Left hindlimb (tissue), 1 donor: ENCODE data around the gene PADI4.

Experiments used
- DNase-seq: peaks from one replicate; pipeline ENCODE4 v3.0.0-alpha.2; 2018

PADI4 gene, protein sequence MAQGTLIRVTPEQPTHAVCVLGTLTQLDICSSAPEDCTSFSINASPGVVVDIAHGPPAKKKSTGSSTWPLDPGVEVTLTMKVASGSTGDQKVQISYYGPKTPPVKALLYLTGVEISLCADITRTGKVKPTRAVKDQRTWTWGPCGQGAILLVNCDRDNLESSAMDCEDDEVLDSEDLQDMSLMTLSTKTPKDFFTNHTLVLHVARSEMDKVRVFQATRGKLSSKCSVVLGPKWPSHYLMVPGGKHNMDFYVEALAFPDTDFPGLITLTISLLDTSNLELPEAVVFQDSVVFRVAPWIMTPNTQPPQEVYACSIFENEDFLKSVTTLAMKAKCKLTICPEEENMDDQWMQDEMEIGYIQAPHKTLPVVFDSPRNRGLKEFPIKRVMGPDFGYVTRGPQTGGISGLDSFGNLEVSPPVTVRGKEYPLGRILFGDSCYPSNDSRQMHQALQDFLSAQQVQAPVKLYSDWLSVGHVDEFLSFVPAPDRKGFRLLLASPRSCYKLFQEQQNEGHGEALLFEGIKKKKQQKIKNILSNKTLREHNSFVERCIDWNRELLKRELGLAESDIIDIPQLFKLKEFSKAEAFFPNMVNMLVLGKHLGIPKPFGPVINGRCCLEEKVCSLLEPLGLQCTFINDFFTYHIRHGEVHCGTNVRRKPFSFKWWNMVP

DNA sequence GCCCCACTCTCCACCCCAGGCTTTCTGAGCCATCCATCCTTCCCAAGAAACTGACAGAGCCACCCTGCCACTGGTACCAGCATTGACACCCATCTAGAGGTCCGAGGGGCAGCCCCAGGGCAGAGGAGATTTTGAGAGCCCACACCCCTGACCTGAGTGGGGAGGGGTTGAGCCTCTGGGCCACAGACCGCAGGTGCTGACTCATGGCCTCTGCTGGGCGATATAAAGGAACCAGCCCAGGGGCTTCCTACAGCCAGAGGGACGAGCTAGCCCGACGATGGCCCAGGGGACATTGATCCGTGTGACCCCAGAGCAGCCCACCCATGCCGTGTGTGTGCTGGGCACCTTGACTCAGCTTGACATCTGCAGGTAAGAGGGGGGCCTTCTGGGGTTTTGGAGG, at the start of gene PADI4:
PADI4 (plus strand) TSS at position 252 of the 400 bp plus-strand sequence; CDS start at position 278, 26 bp downstream.
- DNase-seq = no peak

DNA sequence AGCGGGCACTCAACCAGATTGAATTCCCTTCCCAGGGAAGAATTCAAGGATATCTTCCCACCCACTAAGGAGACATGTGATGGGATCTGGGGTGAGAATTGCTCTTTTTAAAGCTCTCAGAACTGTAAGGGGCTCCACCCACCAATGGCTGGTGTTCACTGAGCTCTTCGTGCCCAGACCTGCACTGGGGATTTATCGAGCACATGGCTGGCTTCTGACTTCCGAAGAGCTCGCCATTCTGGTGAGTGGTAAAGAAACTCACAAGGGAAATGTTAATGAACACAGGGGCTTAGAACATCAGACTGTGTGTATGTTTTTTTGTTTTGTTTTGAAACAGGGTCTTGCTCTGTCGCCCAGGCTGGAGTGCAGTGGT, 49.3 kb upstream of the PADI4 start:
- no peak for DNase-seq

DNA sequence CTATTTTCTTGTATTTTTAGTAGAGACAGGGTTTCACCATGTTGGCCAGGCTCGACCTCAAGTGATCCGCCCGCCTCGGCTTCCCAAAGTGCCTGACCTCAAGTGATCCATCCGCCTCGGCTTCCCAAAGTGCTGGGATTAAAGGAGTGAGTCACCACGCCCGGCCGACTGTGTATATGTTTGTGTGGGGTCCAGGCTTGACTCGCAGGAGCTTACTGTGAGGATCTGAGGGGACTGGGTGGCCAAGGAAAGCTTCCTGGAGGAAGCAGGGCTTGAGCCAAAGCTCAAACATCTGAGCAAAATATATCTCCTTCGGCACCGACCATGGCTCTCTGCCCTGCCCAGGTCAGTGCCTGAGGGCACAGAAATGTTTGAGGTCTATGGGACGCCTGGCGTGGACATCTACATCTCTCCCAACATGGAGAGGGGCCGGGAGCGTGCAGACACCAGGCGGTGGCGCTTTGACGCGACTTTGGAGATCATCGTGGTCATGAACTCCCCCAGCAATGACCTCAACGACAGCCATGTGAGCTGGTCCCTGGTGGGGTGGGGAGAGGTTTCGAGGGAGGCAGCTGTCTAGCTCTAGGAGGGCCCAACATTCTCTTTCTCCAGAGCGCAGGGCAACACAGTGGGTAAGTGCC, 48.6 kb upstream of the PADI4 start:
- DNase-seq = no peak

DNA sequence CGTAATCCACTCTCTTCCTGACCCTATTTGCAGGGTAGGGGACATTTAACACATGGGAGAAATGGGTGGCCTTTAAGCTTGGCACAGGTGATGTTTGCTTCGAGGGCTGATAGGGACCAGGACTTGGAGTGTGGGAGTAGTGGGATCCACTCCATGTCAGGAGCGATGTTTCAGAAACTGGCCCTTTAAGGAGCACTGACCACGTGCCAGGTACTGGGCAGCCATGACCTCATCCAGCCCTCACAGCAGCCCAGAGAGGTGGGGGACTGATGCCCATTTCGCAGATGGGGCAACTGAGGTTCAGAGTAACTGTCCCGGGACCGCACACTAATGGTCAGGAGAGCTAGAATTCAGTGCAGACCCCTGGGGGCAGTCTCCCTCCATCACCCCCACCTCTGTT, 47.7 kb upstream of the PADI4 start:
- DNase-seq = no peak

DNA sequence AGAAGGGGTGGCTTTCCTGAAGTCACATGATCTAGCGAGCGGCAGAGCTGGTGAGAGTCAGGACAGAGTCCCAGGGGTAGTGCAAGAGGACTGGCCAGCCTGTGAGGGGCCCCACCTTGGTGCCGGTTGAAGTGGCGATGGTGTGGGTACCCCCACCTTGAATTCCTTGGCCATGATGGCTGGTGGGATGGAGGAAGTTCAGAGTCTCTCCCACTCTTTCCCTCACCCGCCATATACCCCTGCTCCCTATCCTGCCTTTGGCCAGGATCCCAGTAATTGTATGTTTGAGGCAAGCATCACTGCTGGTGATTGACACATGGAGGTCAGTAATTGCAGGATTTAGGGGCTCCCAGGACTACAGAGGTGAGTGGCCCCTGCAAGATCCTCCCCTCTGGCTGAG, 47.3 kb upstream of the PADI4 start:
- no peak for DNase-seq

DNA sequence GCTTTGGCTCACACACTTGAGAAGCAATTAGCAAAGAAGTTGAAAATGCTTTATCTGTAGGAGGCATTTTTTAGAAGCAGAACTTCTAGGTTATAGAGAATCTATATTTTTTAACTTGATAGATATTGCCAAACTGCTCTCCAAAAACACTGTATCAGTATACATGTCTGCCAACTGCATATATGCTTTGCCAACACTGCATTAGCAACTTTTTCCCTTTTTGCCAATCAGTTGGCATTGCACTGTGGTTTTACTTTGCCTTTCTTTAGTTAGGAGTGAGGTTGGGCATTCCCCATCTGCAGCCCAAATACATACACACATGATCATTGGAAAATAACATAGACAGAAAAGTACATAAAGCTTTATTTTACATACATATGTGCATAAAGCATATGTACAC, 44.1 kb upstream of the PADI4 start:
- no peak for DNase-seq

DNA sequence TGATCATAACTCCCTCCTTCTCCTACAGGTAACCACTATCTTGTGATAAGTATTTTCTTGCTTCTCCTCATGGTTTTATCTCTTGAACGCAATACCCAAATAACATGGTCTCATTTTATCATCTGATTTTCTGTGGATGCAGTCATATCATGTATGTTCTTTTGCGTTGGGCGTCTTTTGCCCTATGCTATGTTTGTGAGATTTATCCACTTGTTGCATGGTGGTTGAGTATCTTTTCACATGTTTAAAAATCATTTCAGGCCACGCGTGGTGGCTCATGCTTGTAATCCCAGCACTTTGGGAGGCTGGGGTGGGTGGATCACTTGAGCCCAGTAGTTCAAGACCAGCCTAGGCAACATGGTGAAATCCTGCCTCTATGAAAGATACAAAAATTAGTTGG, 43.5 kb upstream of the PADI4 start:
- DNase-seq = no peak

DNA sequence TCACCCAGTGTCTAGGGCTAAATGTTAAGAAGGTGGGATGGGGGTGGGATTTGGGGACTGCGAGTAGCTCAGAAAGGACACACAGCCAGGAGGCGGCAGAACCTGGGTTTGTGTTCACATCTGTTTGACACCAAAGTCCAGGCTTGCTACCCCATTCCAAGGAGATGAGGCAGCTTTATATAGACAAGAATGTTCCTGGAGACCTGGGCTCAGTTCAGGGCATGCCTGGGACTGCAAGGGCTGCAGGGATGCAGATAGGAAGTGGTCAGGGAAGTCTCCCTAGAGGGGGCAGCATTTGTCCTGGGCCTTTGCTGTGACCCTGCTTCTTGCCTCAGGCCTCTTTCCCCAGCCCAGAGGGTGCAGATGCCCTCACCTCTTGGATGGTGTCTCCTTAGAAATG, 42.8 kb upstream of the PADI4 start:
- DNase-seq = no peak

DNA sequence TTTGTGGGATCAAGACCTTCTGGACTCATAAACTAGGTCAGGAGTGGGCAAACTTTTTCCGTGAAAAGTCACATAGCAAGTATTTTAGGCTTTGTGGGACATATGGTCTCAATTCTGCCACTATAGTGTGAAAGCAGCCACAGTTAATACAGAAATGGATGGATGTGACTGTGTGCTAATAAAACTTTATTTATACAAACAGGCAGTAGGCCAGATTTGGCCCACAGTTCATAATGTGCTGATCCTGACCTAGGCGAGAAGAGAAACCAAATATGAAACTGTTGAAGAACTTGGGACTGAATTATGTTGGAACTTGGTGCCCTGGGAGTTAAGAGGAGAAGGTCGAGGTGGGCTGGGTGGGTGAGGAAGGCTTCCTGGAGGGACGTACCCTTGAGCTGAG, 42.0 kb upstream of the PADI4 start:
- DNase-seq = no peak

DNA sequence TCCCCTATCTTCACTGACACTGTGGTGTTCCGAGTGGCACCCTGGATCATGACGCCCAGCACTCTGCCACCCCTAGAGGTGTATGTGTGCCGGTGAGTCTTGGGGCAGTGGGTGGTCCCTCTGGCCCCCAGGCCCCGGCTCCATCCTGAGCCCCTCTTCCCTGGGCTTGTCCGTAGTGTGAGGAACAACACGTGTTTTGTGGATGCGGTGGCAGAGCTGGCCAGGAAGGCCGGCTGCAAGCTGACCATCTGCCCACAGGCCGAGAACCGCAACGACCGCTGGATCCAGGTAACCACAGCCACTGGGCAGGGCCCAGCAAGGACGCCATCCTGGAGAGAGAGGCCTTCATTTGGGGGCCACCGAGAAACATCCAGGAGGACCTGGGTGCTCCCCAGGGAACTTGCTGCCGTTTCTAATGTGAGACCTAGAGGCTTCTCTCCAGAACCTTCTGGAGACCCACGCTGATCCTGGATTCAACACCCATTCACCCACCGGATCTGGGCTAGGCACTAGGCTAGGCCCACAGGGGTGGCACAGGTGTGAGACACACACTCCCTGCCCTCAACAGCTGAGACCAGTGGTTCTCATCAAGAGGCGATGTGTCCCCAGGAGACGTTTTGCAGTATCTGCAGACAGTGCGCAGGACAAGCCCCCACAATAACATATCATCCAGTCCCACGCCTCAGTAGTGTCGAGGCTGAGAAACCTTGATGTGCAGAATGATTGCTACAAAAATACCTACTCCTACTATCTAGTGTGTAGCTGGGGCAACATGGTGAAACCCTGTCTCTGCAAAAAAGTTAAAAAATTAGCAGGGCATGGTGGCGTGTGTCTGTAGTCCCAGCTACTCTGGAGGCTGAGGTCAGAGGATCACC, 36.9 kb upstream of the PADI4 start:
- DNase-seq = no peak

DNA sequence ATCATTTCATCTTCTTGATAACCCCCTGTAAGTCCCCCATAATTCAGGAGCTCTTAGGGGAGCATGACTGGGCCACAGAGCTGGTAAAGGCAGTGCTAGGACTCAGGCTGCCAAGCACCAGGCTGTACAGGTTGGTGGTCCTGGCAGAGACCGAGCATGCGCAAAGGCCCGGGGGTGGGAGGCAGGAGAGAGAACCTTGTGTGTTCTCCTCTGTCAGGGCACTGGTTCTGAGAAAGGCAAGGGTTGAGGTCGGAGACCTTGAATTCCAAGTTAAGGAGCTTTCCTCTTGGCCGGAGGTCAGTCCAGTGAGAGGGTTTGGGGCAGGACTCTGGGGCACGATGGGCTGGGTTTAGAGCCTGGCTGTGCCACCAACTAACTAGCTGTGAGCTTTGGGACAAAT, 35.9 kb upstream of the PADI4 start:
- no peak for DNase-seq

DNA sequence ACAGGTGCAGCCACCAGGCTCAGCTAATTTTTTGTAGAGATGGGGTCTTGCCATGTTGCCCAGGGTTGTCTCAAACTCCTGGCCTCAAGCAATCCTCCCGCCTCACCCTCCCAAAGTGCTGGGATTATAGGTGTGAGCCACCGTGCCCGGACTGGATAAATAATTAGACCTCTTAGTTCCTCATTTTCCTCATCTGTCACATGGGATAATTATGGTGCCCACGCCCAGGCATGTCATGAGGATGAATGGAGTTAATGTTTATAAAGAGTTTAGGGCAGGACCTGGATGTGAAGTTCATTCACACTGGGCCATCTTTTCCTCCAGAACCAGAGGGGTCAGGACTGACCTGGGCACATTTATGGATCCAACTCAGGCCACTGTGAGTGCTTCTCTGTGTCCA, 35.4 kb upstream of the PADI4 start:
- no peak for DNase-seq

DNA sequence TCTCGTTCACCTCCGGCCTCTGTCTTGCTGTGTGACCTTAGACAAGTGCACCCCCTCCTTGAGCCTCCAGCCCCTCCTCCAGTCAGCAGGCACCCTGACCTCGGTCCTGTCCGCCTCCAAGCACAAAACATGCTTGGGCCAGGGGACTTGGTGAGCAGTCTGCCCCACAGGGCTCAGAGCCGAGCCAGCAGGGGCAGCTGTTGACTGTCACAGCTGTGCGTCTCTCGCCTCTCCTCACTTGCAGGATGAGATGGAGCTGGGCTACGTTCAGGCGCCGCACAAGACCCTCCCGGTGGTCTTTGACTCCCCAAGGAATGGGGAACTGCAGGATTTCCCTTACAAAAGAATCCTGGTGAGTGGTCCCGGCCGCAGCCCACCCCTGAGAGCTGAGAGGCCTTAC, 34.9 kb upstream of the PADI4 start:
- DNase-seq = no peak

DNA sequence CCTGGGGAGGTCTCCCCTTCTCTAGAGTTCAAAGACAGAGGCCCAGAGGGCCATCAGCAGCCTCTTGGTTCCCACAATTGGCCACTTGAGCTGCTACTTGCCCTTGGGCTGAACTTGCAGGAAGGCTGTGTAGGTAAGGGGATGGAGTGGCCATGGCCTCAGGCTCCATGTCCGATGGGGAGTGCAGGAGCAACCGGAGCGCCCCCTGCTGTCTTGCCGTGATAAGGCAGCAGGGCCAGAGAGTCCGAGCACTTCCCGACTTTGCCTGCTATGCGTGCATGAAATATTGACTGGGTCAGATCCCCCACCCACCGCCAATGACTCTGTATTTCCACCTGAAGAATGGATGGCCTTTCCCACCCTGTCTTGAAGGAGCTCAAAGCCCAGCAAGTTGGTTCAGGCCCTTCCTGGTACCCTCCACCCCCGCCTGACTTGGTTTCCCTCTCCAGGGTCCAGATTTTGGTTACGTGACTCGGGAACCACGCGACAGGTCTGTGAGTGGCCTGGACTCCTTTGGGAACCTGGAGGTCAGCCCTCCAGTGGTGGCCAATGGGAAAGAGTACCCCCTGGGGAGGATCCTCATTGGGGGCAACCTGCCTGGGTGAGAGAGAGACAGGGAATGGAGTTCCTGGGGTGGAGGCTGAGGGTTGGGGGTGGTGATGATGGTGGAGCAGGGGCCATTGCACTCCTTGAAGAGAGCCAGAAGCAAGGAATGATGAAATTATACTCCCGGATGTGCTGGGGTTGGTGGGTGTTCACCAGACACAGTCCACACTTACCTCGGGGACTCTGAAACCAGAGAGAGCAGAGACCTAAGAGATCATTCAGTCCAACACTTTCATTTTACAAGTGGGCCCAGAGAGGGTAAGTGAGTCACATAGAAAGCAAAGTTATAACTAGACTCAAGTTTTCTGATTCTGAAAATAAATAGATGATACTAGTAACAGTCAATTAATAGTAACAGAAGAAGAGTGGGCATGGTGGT, 33.5 kb upstream of the PADI4 start:
- no peak for DNase-seq

DNA sequence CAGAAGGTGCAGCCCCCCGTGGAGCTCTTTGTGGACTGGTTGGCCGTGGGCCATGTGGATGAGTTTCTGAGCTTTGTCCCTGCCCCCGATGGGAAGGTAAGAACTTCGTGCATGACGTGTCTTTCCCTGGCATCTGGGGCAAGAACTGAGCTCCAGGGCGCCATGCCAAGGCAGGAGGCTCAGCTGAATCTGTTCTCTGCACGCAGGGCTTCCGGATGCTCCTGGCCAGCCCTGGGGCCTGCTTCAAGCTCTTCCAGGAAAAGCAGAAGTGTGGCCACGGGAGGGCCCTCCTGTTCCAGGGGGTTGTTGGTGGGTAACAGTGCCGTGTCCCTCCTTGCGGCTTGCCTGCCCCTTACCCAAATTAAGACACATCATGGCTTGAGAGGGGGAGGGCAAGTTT, 31.4 kb upstream of the PADI4 start:
- peak; percentile 32 for DNase-seq

DNA sequence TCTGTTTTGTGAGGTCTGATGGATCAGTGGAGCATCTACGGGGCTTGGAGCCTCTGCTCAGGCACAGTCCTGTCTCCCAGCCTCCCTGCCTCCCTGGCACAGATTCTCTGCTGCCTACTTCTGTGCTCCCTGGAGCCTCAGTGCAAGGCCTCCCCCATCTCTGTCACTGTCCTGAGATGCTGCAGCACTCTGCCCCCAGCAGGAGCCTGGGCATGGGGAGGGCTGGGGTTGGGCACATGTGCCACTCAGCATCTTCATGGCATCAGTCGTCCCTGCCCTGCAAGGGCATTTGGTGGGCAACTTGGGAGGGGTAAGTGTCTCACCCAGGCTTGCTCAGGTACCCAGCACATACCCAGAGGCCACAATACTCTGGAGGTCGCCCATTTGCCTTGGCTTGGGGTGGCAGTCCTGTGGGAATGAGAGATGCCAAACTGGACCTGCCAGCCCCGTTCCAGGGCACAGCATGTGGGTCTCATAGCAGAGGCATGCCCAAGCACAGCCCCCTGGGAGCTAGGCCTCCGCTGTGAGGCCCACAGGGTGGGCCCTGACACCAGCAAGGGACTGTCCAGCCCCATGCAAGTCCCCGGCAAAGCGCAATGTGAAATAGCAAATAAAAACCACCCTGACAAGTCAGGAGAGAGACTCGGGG, 30.4 kb upstream of the PADI4 start:
- no peak for DNase-seq

DNA sequence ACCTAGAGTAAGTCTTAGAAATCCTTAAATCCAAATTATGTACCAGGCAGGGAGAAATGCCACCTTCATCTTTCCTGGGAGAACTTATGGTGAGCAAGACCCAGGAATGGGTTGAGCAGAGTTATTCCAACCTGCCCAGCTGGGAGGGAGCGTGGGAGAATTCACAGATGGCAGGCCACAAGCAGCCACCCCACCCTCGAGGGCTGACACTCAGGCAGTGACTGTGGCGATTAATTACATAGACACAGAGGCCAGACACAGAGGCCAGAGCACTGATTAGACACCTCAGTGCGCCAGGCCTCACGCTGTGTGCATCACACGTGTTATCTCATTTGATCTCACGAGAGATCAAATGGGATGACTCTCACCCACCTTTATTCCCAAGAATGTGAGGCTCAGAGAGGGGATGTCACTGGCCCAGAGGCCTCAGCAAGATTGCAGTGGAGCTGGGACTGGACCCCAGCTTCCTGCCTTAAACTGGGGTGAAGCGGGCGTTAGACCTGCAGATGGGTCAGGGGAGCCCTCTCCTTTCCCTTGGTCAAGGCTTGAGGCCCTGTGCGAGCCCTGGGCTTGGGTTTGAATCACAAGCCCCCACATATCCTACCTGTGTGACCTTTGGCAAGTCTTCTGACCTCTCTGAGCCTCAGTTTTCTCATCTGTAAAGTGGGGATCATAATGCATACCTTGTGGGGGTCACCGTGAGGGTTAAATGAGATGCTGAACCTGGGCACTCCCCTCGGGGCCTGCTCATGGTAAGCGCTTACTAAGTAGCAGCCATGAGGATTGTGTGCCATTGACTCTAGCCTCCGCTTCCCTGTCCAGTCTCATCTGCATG, 28.8 kb upstream of the PADI4 start:
- no peak for DNase-seq

DNA sequence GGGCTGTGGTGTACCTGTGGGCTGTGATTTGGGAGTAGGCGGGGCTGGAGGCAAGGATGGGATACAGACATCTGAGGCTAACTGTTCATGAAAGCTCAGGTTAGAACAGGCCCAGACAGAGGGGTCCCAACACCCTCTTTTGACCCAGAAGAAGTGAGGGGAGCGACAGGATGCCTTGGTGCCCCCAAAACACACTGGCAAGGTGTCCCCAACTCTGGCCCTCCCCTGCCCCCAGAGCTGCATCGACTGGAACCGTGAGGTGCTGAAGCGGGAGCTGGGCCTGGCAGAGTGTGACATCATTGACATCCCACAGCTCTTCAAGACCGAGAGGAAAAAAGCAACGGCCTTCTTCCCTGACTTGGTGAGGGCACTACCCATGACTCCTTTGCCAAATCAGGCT, 27.6 kb upstream of the PADI4 start:
- DNase-seq = no peak

DNA sequence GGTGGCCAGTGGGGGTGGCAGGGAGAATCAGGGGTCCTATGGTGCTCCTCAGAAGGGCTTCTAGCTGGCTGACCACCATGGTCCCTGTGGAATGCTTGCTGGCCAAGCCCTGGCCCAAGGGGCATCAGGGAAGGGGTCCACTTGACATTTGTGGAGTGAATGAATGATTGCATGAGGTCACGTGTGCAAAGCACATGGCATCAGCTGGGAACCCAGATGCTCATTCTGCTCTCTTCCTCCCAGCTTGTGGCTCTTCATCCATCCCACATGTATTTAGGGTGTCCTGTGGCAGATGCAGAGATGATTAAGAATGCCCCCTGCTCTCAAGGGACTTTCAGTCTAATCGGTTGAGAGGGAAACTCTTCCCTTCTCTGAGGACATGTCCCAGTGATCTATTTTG, 27.1 kb upstream of the PADI4 start:
- no peak for DNase-seq

DNA sequence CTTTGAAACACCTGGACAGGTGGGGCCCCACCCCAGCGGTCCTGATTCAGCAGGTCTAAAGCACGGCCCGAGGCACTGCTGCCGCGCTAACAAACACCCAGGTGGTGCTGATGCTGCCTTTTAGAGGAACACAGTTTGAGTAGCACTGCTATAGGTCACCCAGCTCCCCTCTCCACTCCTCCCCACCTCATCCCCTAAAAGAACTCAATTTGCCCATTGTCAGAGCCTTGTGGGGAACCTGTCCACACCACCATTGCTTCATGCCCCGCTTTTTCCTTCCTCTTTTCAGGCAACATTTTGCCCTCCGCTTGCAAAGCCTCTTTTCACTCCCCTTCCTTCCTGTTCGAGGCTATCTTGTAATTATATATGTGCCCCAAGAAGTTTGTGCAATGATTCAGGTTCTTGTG, 26.2 kb upstream of the PADI4 start:
- DNase-seq = no peak
